ENCODE measurements around the gene STRADB. TPM values are rescaled to one million over a fixed set of nuclear protein-coding genes. Genes with fewer than 3 reads are reported as not detected.

STRADB gene
- polyA plus RNA-seq, 3 donors: 6.9 to 25.6 (median 22.0) TPM

- H3K27ac Mint-ChIP-seq: peak overlapping the region in 2 of 7 donors; percentile 16 to 31
- H3K4me3 Mint-ChIP-seq: no peak overlapping the region
- no peak for DNase-seq
- peaks cover 0 to 2% (median 0%) of the 10 kb centered on the region in 3 donors for H3K27me3 Mint-ChIP-seq (ENCODE audit: low read depth in 3 of 3)
- H3K36me3 ChIP-seq (replicated peaks in 1 of 2; ENCODE audit: control insufficient read depth in 1 of 2, insufficient read depth in 2 of 2, low read length in 2 of 2): peaks cover 6 to 41% of the 10 kb centered on the region in 2 donors
- no peaks in the 10 kb centered on the region for H4K20me1 ChIP-seq (ENCODE audit: insufficient read depth, low read length)
- H3K4me3 ChIP-seq (replicated peaks in 1 of 3; ENCODE audit: low read depth in 2 of 3, low read length in 3 of 3): no peak overlapping the region
- no CpG with 5 or more reads among the region's 1 CpG for WGBS (ENCODE audit: insufficient coverage)
- no peaks in the 10 kb centered on the region for H3K27me3 ChIP-seq (ENCODE audit: control insufficient read depth in 2 of 2, insufficient read depth in 2 of 2, low read length in 2 of 2)
- peaks cover 0 to 2% (median 0%) of the 10 kb centered on the region in 7 donors for H3K9me3 Mint-ChIP-seq
- no peak overlapping the region for H3K27ac ChIP-seq (ENCODE audit: low read depth in 1 of 2, low read length in 2 of 2)
- intact Hi-C loops (cut with micrococcal nuclease): no loop called here
- no peaks in the 10 kb centered on the region for H3K4me1 ChIP-seq (ENCODE audit: control insufficient read depth in 1 of 2, insufficient read depth in 2 of 2, low read length in 2 of 2)
- TF ChIP-seq CTCF (IDR thresholded peaks at IDR 0.05): no peak
- H3K4me1 Mint-ChIP-seq: peaks cover 2% of the 10 kb centered on the region
- no peaks in the 10 kb centered on the region for H3K9me3 ChIP-seq (replicated peaks in 1 of 2; ENCODE audit: control insufficient read depth in 1 of 2, insufficient read depth in 1 of 2, low read length in 2 of 2)
- H3K9ac ChIP-seq (ENCODE audit: insufficient read depth, low read length, poor library complexity, severe bottlenecking): no peak overlapping the region
- H2AFZ ChIP-seq (ENCODE audit: insufficient read depth, low read depth, low read length, poor library complexity, severe bottlenecking): no peak overlapping the region
- H3K4me2 ChIP-seq (replicated peaks; ENCODE audit: extremely low read depth, low read length, poor library complexity, severe bottlenecking): no peak overlapping the region
- peaks cover 23 to 42% of the 10 kb centered on the region in 2 donors for H3K36me3 Mint-ChIP-seq
- H3K79me2 ChIP-seq (ENCODE audit: insufficient read depth, low read length): no peaks in the 10 kb centered on the region
Measured at GRCh38 chr2:201460532-201460931, 9.0 kb downstream of the STRADB start.

GRCh38 chr2:201464547-201464946 lies 13.0 kb downstream of the STRADB start:
- Histone ChIP-seq H3K9ac (ENCODE audit: insufficient read depth, low read length, poor library complexity, severe bottlenecking) (no peak overlapping the region), H3K4me3 (replicated peaks in 1 of 3; ENCODE audit: low read depth in 2 of 3, low read length in 3 of 3) (no peak overlapping the region), H3K36me3 (replicated peaks in 1 of 2; ENCODE audit: control insufficient read depth in 1 of 2, insufficient read depth in 2 of 2, low read length in 2 of 2) (peaks cover 10 to 35% of the 10 kb centered on the region in 2 donors), H3K4me2 (replicated peaks; ENCODE audit: extremely low read depth, low read length, poor library complexity, severe bottlenecking) (no peak overlapping the region), H3K27ac (ENCODE audit: low read depth in 1 of 2, low read length in 2 of 2) (no peak overlapping the region), H3K79me2 (ENCODE audit: insufficient read depth, low read length) (no peaks in the 10 kb centered on the region), H3K27me3 (ENCODE audit: control insufficient read depth in 2 of 2, insufficient read depth in 2 of 2, low read length in 2 of 2) (no peaks in the 10 kb centered on the region), H4K20me1 (ENCODE audit: insufficient read depth, low read length) (no peaks in the 10 kb centered on the region), H3K4me1 (ENCODE audit: control insufficient read depth in 1 of 2, insufficient read depth in 2 of 2, low read length in 2 of 2) (no peaks in the 10 kb centered on the region), H3K9me3 (replicated peaks in 1 of 2; ENCODE audit: control insufficient read depth in 1 of 2, insufficient read depth in 1 of 2, low read length in 2 of 2) (no peaks in the 10 kb centered on the region), H2AFZ (ENCODE audit: insufficient read depth, low read depth, low read length, poor library complexity, severe bottlenecking) (no peak overlapping the region)
- no peak for DNase-seq
- no peak for TF ChIP-seq CTCF (IDR thresholded peaks at IDR 0.05)
- no peak overlapping the region for H3K4me3 Mint-ChIP-seq
- intact Hi-C loops (cut with micrococcal nuclease): no loop called here
- WGBS (ENCODE audit: insufficient coverage): 100% methylated on average over 1 of the region's 1 CpG
- H3K27me3 Mint-ChIP-seq (ENCODE audit: low read depth in 3 of 3): peaks cover 0 to 2% (median 0%) of the 10 kb centered on the region in 3 donors
- no peaks in the 10 kb centered on the region for H3K4me1 Mint-ChIP-seq
- H3K27ac Mint-ChIP-seq: peak overlapping the region in 1 of 7 donors; percentile 20
- peaks cover 29 to 57% of the 10 kb centered on the region in 2 donors for H3K36me3 Mint-ChIP-seq
- peaks cover 0 to 2% (median 0%) of the 10 kb centered on the region in 7 donors for H3K9me3 Mint-ChIP-seq

All from CD14-positive monocyte (primary cell).